Measurements from ENCODE around the gene DNAH11. TPM values are rescaled to one million over a fixed set of nuclear protein-coding genes. Genes with fewer than 3 reads are reported as not detected.

Gene DNAH11
- total and polyA plus RNA-seq, 2 of the 13 experiments (the other 11 are each of a cell fraction or from before 2014, with no cell fraction given) = not detected

- no peak for TF ChIP-seq LRRFIP1 (CRISPR knock-in tag; conservative IDR thresholded peaks at IDR 0.05)
These were observed 177.0 kb downstream of the DNAH11 start (continued) for GRCh38 chr7:21719846-21720245.

- BruUV-seq (replicated peaks) = no TSS peak
- no peak for ATAC-seq
- TF ChIP-seq THAP9 (CRISPR knock-in tag; IDR thresholded peaks at IDR 0.05; ENCODE audit: borderline replicate concordance) (no peak), SAFB2 (CRISPR knock-in tag; IDR thresholded peaks at IDR 0.05; ENCODE audit: borderline replicate concordance, low read depth) (no peak), RORA (CRISPR knock-in tag; IDR thresholded peaks at IDR 0.05) (no peak), SRSF9 (IDR thresholded peaks at IDR 0.05; ENCODE audit: borderline replicate concordance, insufficient read depth, low read depth, low read length, poor library complexity, severe bottlenecking) (no peak), ARID3A (IDR thresholded peaks at IDR 0.05; ENCODE audit: low read depth, low read length) (no peak), SNAPC4 (CRISPR knock-in tag; IDR thresholded peaks at IDR 0.05) (no peak), ZNF354B (CRISPR knock-in tag; IDR thresholded peaks at IDR 0.05) (no peak), GPN1 (CRISPR knock-in tag; IDR thresholded peaks at IDR 0.05; ENCODE audit: borderline replicate concordance) (no peak), KDM5B (CRISPR knock-in tag; IDR thresholded peaks at IDR 0.05; ENCODE audit: borderline replicate concordance) (no peak)
These were observed 179.5 kb downstream of the DNAH11 start for GRCh38 chr7:21722371-21722770.

More at GRCh38 chr7:21722371-21722770, 179.5 kb downstream of the DNAH11 start:
- intact Hi-C loops (cut with micrococcal nuclease; ENCODE audit: unreplicated experiment) (no loop called here), in situ Hi-C loops (cut with HindIII; ENCODE audit: extremely low pct_ligation_motif_present, low pct_unique_long_range_greater_than_20kb) (no loop called here)
- FAIRE-seq (no peak), DNase-seq (ENCODE audit: low spot score) (no peak)
- POLR2A ChIA-PET = no interaction called here
- Histone ChIP-seq H4K20me1 (ENCODE audit: insufficient read depth, low read length) (no peaks in the 10 kb centered on the region), H3K36me3 (replicated peaks in 1 of 2; ENCODE audit: control insufficient read depth in 1 of 2, insufficient read depth in 2 of 2, low read length in 2 of 2) (no peaks in the 10 kb centered on the region), H2AFZ (ENCODE audit: low read length) (no peak overlapping the region), H3K27me3 (ENCODE audit: control insufficient read depth in 1 of 2, insufficient read depth in 2 of 2, low read length in 2 of 2) (no peaks in the 10 kb centered on the region), H3K4me1 (ENCODE audit: insufficient read depth, low read length) (no peaks in the 10 kb centered on the region), H3K9ac (ENCODE audit: insufficient read depth, low read depth, low read length) (no peak overlapping the region), H3K27ac (ENCODE audit: extremely low read length, insufficient read depth, low read length) (no peak overlapping the region), H3K4me2 (ENCODE audit: low read depth, low read length) (no peak overlapping the region), H3K79me2 (ENCODE audit: insufficient read depth, low read length) (no peaks in the 10 kb centered on the region), H3K4me3 (replicated peaks in 1 of 3; ENCODE audit: insufficient read depth in 1 of 3, low read depth in 2 of 3, low read length in 3 of 3) (no peak overlapping the region), H3K9me3 (ENCODE audit: low read length) (no peaks in the 10 kb centered on the region)
- CTCF ChIA-PET (ENCODE audit: low intra/inter-chr PET ratio, low total read pairs) = no interaction called here
- WGBS (ENCODE audit: low lambda C conversion rate) = 1% methylated on average over 4 of the region's 4 CpGs

Measured in HepG2 (cell line).